ENCODE data around the gene SLC27A5.
"Not testable (repeated sequence)": the region's sequence is repeated elsewhere in the genome, so short reads cannot be mapped to it uniquely, and the experiment has no call there.

The SLC27A5 gene

GRCh38 chr19:58474291-58474996, 37.3 kb downstream of the SLC27A5 start:
- Histone ChIP-seq H3K4me1 (ENCODE audit: control insufficient read depth, insufficient read depth, low read length) (peaks cover 4% of the 10 kb centered on the region; the same call in 1 of the 2 replicates), H3K4me3 (ENCODE audit: low read depth, low read length) (no peak overlapping the region)

GRCh38 chr19:58473775-58474174, 38.0 kb downstream of the SLC27A5 start:
- Histone ChIP-seq H3K27me3 (ENCODE audit: control insufficient read depth, insufficient read depth, low read length) (no peaks in the 10 kb centered on the region), H3K36me3 (ENCODE audit: control insufficient read depth, insufficient read depth, low read length) (peaks cover 26% of the 10 kb centered on the region; the same call in 1 of the 2 replicates), H3K4me3 (ENCODE audit: low read depth, low read length) (no peak overlapping the region), H3K4me1 (ENCODE audit: control insufficient read depth, insufficient read depth, low read length) (peaks cover 4% of the 10 kb centered on the region; the same call in 1 of the 2 replicates), H3K9ac (ENCODE audit: low read depth, low read length) (no peak overlapping the region), H3K9me3 (ENCODE audit: control insufficient read depth, insufficient read depth, low read length) (no peaks in the 10 kb centered on the region), H3K27ac (ENCODE audit: low read depth, low read length) (no peak overlapping the region)

More at GRCh38 chr19:58474291-58474996, 37.3 kb downstream of the SLC27A5 start:
- Histone ChIP-seq H3K9ac (ENCODE audit: low read depth, low read length) (no peak overlapping the region), H3K27me3 (ENCODE audit: control insufficient read depth, insufficient read depth, low read length) (no peaks in the 10 kb centered on the region), H3K36me3 (ENCODE audit: control insufficient read depth, insufficient read depth, low read length) (peaks cover 22% of the 10 kb centered on the region; the same call in 1 of the 2 replicates), H3K27ac (ENCODE audit: low read depth, low read length) (no peak overlapping the region), H3K9me3 (ENCODE audit: control insufficient read depth, insufficient read depth, low read length) (no peaks in the 10 kb centered on the region)

GRCh38 chr19:58471736-58472135, 40.1 kb downstream of the SLC27A5 start:
- Histone ChIP-seq H3K9ac (ENCODE audit: low read depth, low read length) (no peak overlapping the region), H3K4me1 (ENCODE audit: control insufficient read depth, insufficient read depth, low read length) (peaks cover 2% of the 10 kb centered on the region; the same call in 1 of the 2 replicates), H3K9me3 (ENCODE audit: control insufficient read depth, insufficient read depth, low read length) (no peaks in the 10 kb centered on the region), H3K4me3 (ENCODE audit: low read depth, low read length) (no peak overlapping the region), H3K36me3 (ENCODE audit: control insufficient read depth, insufficient read depth, low read length) (peaks cover 26% of the 10 kb centered on the region; the same call in 1 of the 2 replicates), H3K27me3 (ENCODE audit: control insufficient read depth, insufficient read depth, low read length) (no peaks in the 10 kb centered on the region), H3K27ac (ENCODE audit: low read depth, low read length) (no peak overlapping the region)

- H3K4me1 ChIP-seq (ENCODE audit: control insufficient read depth, insufficient read depth, low read length); H3K27ac ChIP-seq (ENCODE audit: low read depth, low read length); H3K27me3 ChIP-seq (ENCODE audit: control insufficient read depth, insufficient read depth, low read length); H3K9ac ChIP-seq (ENCODE audit: low read depth, low read length); H3K4me3 ChIP-seq (ENCODE audit: low read depth, low read length); H3K9me3 ChIP-seq (ENCODE audit: control insufficient read depth, insufficient read depth, low read length): not testable (repeated sequence)
- H3K36me3 ChIP-seq (ENCODE audit: control insufficient read depth, insufficient read depth, low read length) = peaks cover 26% of the 10 kb centered on the region; the same call in 1 of the 2 replicates
Observed at GRCh38 chr19:58470837-58471543, 40.8 kb downstream of the SLC27A5 start.

- H3K4me1 ChIP-seq (ENCODE audit: control insufficient read depth, insufficient read depth, low read length) = no peaks in the 10 kb centered on the region
Observed at GRCh38 chr19:58469241-58470013, 42.4 kb downstream of the SLC27A5 start.

GRCh38 chr19:58468216-58468839, 43.5 kb downstream of the SLC27A5 start:
- Histone ChIP-seq H3K9me3 (ENCODE audit: control insufficient read depth, insufficient read depth, low read length) (no peaks in the 10 kb centered on the region), H3K27ac (ENCODE audit: low read depth, low read length) (no peak overlapping the region), H3K27me3 (ENCODE audit: control insufficient read depth, insufficient read depth, low read length) (no peaks in the 10 kb centered on the region), H3K4me1 (ENCODE audit: control insufficient read depth, insufficient read depth, low read length) (no peaks in the 10 kb centered on the region), H3K9ac (ENCODE audit: low read depth, low read length) (no peak overlapping the region), H3K36me3 (ENCODE audit: control insufficient read depth, insufficient read depth, low read length) (peaks cover 23% of the 10 kb centered on the region; the same call in 1 of the 2 replicates), H3K4me3 (ENCODE audit: low read depth, low read length) (no peak overlapping the region)

More at GRCh38 chr19:58469241-58470013, 42.4 kb downstream of the SLC27A5 start:
- H3K4me3 ChIP-seq (ENCODE audit: low read depth, low read length) = no peak overlapping the region
- no peaks in the 10 kb centered on the region for H3K27me3 ChIP-seq (ENCODE audit: control insufficient read depth, insufficient read depth, low read length)
- H3K27ac ChIP-seq (ENCODE audit: low read depth, low read length) = no peak overlapping the region
- peaks cover 26% of the 10 kb centered on the region; the same call in 1 of the 2 replicates for H3K36me3 ChIP-seq (ENCODE audit: control insufficient read depth, insufficient read depth, low read length)
- no peaks in the 10 kb centered on the region for H3K9me3 ChIP-seq (ENCODE audit: control insufficient read depth, insufficient read depth, low read length)
- no peak overlapping the region for H3K9ac ChIP-seq (ENCODE audit: low read depth, low read length)

GRCh38 chr19:58466760-58467589, 44.8 kb downstream of the SLC27A5 start, which contains the start of gene ZNF324:
ZNF324 (plus strand) TSS chr19:58467080; CDS start chr19:58469186, 2,106 bp downstream.
- Histone ChIP-seq H3K27ac (ENCODE audit: low read depth, low read length) (peak within 1 kb of the TSS; percentile 51), H3K9ac (ENCODE audit: low read depth, low read length) (no peak within 1 kb of the TSS; the same call in 1 of the 2 replicates), H3K36me3 (ENCODE audit: control insufficient read depth, insufficient read depth, low read length) (peaks cover 12% of the 10 kb centered on the region; the same call in 1 of the 2 replicates), H3K4me3 (ENCODE audit: low read depth, low read length) (peak within 1 kb of the TSS; percentile 78), H3K9me3 (ENCODE audit: control insufficient read depth, insufficient read depth, low read length) (no peaks in the 10 kb centered on the region), H3K27me3 (ENCODE audit: control insufficient read depth, insufficient read depth, low read length) (no peaks in the 10 kb centered on the region), H3K4me1 (ENCODE audit: control insufficient read depth, insufficient read depth, low read length) (no peaks in the 10 kb centered on the region)

GRCh38 chr19:58466089-58466759, 45.6 kb downstream of the SLC27A5 start:
- Histone ChIP-seq H3K4me3 (ENCODE audit: low read depth, low read length) (peak overlapping the region; percentile 78), H3K4me1 (ENCODE audit: control insufficient read depth, insufficient read depth, low read length) (no peaks in the 10 kb centered on the region), H3K27ac (ENCODE audit: low read depth, low read length) (no peak overlapping the region), H3K9me3 (ENCODE audit: control insufficient read depth, insufficient read depth, low read length) (no peaks in the 10 kb centered on the region), H3K36me3 (ENCODE audit: control insufficient read depth, insufficient read depth, low read length) (peaks cover 7% of the 10 kb centered on the region; the same call in 1 of the 2 replicates), H3K27me3 (ENCODE audit: control insufficient read depth, insufficient read depth, low read length) (no peaks in the 10 kb centered on the region), H3K9ac (ENCODE audit: low read depth, low read length) (no peak overlapping the region)

- no peak overlapping the region for H3K27ac ChIP-seq (ENCODE audit: low read depth, low read length)
- no peaks in the 10 kb centered on the region for H3K9me3 ChIP-seq (ENCODE audit: control insufficient read depth, insufficient read depth, low read length)
- H3K4me1 ChIP-seq (ENCODE audit: control insufficient read depth, insufficient read depth, low read length) = no peaks in the 10 kb centered on the region
- H3K36me3 ChIP-seq (ENCODE audit: control insufficient read depth, insufficient read depth, low read length) = peaks cover 5% of the 10 kb centered on the region; the same call in 1 of the 2 replicates
- no peak overlapping the region for H3K9ac ChIP-seq (ENCODE audit: low read depth, low read length)
- no peaks in the 10 kb centered on the region for H3K27me3 ChIP-seq (ENCODE audit: control insufficient read depth, insufficient read depth, low read length)
- H3K4me3 ChIP-seq (ENCODE audit: low read depth, low read length) = no peak overlapping the region
Observed at GRCh38 chr19:58460039-58460438, 51.8 kb downstream of the SLC27A5 start.
